ENCODE results near the gene OBSCN. TPM values are rescaled to one million over a fixed set of nuclear protein-coding genes. Genes with fewer than 3 reads are reported as not detected.
"Not testable (repeated sequence)": the region's sequence is repeated elsewhere in the genome, so short reads cannot be mapped to it uniquely, and the experiment has no call there.

Gene OBSCN
- total RNA-seq, 1 experiment from 2014 or later, result 10.5 TPM

- TF ChIP-seq REST (IDR thresholded peaks at IDR 0.05; ENCODE audit: insufficient read depth in 1 of 2, low read depth in 2 of 2, low read length in 1 of 2), result no peak
- TF ChIP-seq SIN3A (IDR thresholded peaks at IDR 0.05; ENCODE audit: borderline replicate concordance, insufficient read depth, low read depth, low read length), result no peak
- no peak for TF ChIP-seq TCF7L2 (IDR thresholded peaks at IDR 0.05; ENCODE audit: low read depth, low read length)
- TF ChIP-seq CTCF (IDR thresholded peaks at IDR 0.05), result no peak
- no peak for TF ChIP-seq POLR2AphosphoS5 (IDR thresholded peaks at IDR 0.05; ENCODE audit: low read depth, low read length)
- in situ Hi-C loops (cut with HindIII; ENCODE audit: low pct_unique_long_range_greater_than_20kb, low sequenced_read_pairs), result no loop called here
- CTCF ChIA-PET, result no interaction called here
These were observed 34.6 kb downstream of the OBSCN start for GRCh38 chr1:228242409-228242808.

GRCh38 chr1:228243093-228243492 lies 35.2 kb downstream of the OBSCN start:
- TF ChIP-seq REST (IDR thresholded peaks at IDR 0.05; ENCODE audit: insufficient read depth in 1 of 2, low read depth in 2 of 2, low read length in 1 of 2), result no peak
- TF ChIP-seq TCF7L2 (IDR thresholded peaks at IDR 0.05; ENCODE audit: low read depth, low read length), result no peak
- no peak for TF ChIP-seq POLR2AphosphoS5 (IDR thresholded peaks at IDR 0.05; ENCODE audit: low read depth, low read length)
- no peak for TF ChIP-seq CTCF (IDR thresholded peaks at IDR 0.05)
- TF ChIP-seq SIN3A (IDR thresholded peaks at IDR 0.05; ENCODE audit: borderline replicate concordance, insufficient read depth, low read depth, low read length), result no peak
- Histone ChIP-seq H3K36me3 (ENCODE audit: control insufficient read depth, insufficient read depth, low read length) (no peaks in the 10 kb centered on the region), H3K27ac (ENCODE audit: low read length) (no peak overlapping the region), H3K4me1 (ENCODE audit: control insufficient read depth, insufficient read depth, low read length) (no peaks in the 10 kb centered on the region), H3K27me3 (ENCODE audit: control insufficient read depth, insufficient read depth, low read length) (no peaks in the 10 kb centered on the region), H3K9me3 (ENCODE audit: control insufficient read depth, insufficient read depth, low read depth, low read length) (peaks cover 50% of the 10 kb centered on the region), H3K4me3 (ENCODE audit: low read depth in 2 of 2, low read length in 2 of 2) (no peak overlapping the region)
- no peak for ATAC-seq
- in situ Hi-C loops (cut with HindIII; ENCODE audit: low pct_unique_long_range_greater_than_20kb, low sequenced_read_pairs), result no loop called here
- ChIA-PET CTCF (no interaction called here), POLR2A (no interaction called here)
- BruUV-seq (replicated peaks), result no TSS peak
- DNase-seq (ENCODE audit: low read depth, low spot score), result no peak
- intact Hi-C loops (cut with micrococcal nuclease; ENCODE audit: unreplicated experiment), result no loop called here

More at GRCh38 chr1:228242409-228242808, 34.6 kb downstream of the OBSCN start:
- BruUV-seq (replicated peaks), result no TSS peak
- no peaks in the 10 kb centered on the region for H3K36me3 ChIP-seq (ENCODE audit: control insufficient read depth, insufficient read depth, low read length)
- no peaks in the 10 kb centered on the region for H3K4me1 ChIP-seq (ENCODE audit: control insufficient read depth, insufficient read depth, low read length)
- DNase-seq (ENCODE audit: low read depth, low spot score), result no peak
- no peak overlapping the region for H3K4me3 ChIP-seq (ENCODE audit: low read depth in 2 of 2, low read length in 2 of 2)
- H3K9me3 ChIP-seq (ENCODE audit: control insufficient read depth, insufficient read depth, low read depth, low read length), result peaks cover 50% of the 10 kb centered on the region
- ATAC-seq, result no peak
- H3K27ac ChIP-seq (ENCODE audit: low read length), result no peak overlapping the region
- intact Hi-C loops (cut with micrococcal nuclease; ENCODE audit: unreplicated experiment), result no loop called here
- no peaks in the 10 kb centered on the region for H3K27me3 ChIP-seq (ENCODE audit: control insufficient read depth, insufficient read depth, low read length)
- POLR2A ChIA-PET, result no interaction called here

- intact Hi-C loops (cut with micrococcal nuclease; ENCODE audit: unreplicated experiment); H3K27me3 ChIP-seq (ENCODE audit: control insufficient read depth, insufficient read depth, low read length); H3K4me1 ChIP-seq (ENCODE audit: control insufficient read depth, insufficient read depth, low read length); DNase-seq (ENCODE audit: low read depth, low spot score); H3K4me3 ChIP-seq (ENCODE audit: low read depth in 2 of 2, low read length in 2 of 2); BruUV-seq (replicated peaks); in situ Hi-C loops (cut with HindIII; ENCODE audit: low pct_unique_long_range_greater_than_20kb, low sequenced_read_pairs); H3K36me3 ChIP-seq (ENCODE audit: control insufficient read depth, insufficient read depth, low read length); CTCF ChIA-PET; H3K27ac ChIP-seq (ENCODE audit: low read length); ATAC-seq: not testable (repeated sequence)
- H3K9me3 ChIP-seq (ENCODE audit: control insufficient read depth, insufficient read depth, low read depth, low read length), result peaks cover 50% of the 10 kb centered on the region
- POLR2A ChIA-PET, result interaction anchor here (0.6 kb wide), 1 partner anchor 69 kb away, joined by 3 read pairs; no protein-coding TSS in a partner anchor
These were observed 36.1 kb downstream of the OBSCN start for GRCh38 chr1:228243989-228244388.
